ENCODE data around the gene NEO1. TPM values are rescaled to one million over a fixed set of nuclear protein-coding genes. Genes with fewer than 3 reads are reported as not detected.

The NEO1 gene
- polyA plus RNA-seq, 1 of the 3 experiments (the other 2 are of a cell fraction), result 13.1 TPM

- TF ChIP-seq RFX5 (IDR thresholded peaks at IDR 0.05; ENCODE audit: low read length) (no peak), RCOR1 (IDR thresholded peaks at IDR 0.05; ENCODE audit: low read length) (no peak), JUND (IDR thresholded peaks at IDR 0.05) (no peak), FOSL2 (IDR thresholded peaks at IDR 0.05; ENCODE audit: borderline replicate concordance, low read depth) (no peak), EZH2phosphoT487 (IDR thresholded peaks at IDR 0.05; ENCODE audit: borderline replicate concordance, low read depth) (no peak), TAF1 (IDR thresholded peaks at IDR 0.05; ENCODE audit: borderline replicate concordance, low read depth, low read length) (no peak), NRF1 (IDR thresholded peaks at IDR 0.05; ENCODE audit: low read depth, low read length) (no peak), GATA2 (CRISPR knock-in tag; IDR thresholded peaks at IDR 0.05) (no peak), PBX3 (IDR thresholded peaks at IDR 0.05) (no peak), SMC3 (IDR thresholded peaks at IDR 0.05; ENCODE audit: low read depth, low read length) (no peak), SIN3A (IDR thresholded peaks at IDR 0.05; ENCODE audit: borderline replicate concordance, low read depth, low read length) (no peak), FOXJ3 (CRISPR knock-in tag; IDR thresholded peaks at IDR 0.05) (no peak), NFIC (IDR thresholded peaks at IDR 0.05; ENCODE audit: borderline replicate concordance) (no peak), FOXM1 (IDR thresholded peaks at IDR 0.05; ENCODE audit: low read depth) (no peak), POLR2AphosphoS5 (IDR thresholded peaks at IDR 0.05; ENCODE audit: low read depth, low read length) (no peak), ELF1 (IDR thresholded peaks at IDR 0.05) (no peak), YY1 (IDR thresholded peaks at IDR 0.05; ENCODE audit: low read depth) (no peak), TEAD4 (IDR thresholded peaks at IDR 0.05; ENCODE audit: borderline replicate concordance, insufficient read depth) (no peak), USF1 (IDR thresholded peaks at IDR 0.05; ENCODE audit: borderline replicate concordance, low read depth) (no peak), RAD21 (IDR thresholded peaks at IDR 0.05; ENCODE audit: low read length) (no peak)
- H3K27ac ChIP-seq (ENCODE audit: low read depth in 2 of 2, low read length in 1 of 2), result no peak overlapping the region
- no peaks in the 10 kb centered on the region for H3K27me3 ChIP-seq (ENCODE audit: insufficient read depth)
- no peak overlapping the region for H3K4me2 ChIP-seq
- WGBS (ENCODE audit: low lambda C conversion rate), result 89% methylated on average over 3 of the region's 3 CpGs
- H4K20me1 ChIP-seq (ENCODE audit: insufficient read depth), result no peaks in the 10 kb centered on the region
- H3K9me3 ChIP-seq, result no peaks in the 10 kb centered on the region
- H3K9ac ChIP-seq, result no peak overlapping the region
- POLR2A ChIA-PET, result no interaction called here
- no peaks in the 10 kb centered on the region for H3F3A ChIP-seq (replicated peaks; ENCODE audit: insufficient read depth)
- no peak overlapping the region for H2AFZ ChIP-seq (ENCODE audit: low read depth)
- no peaks in the 10 kb centered on the region for H3K9me2 ChIP-seq
- no peak for DNase-seq
- CTCF ChIA-PET, result interaction anchor here (1.4 to 2.0 kb wide), 3 partner anchors 66 to 379 kb away, joined by 4 to 5 read pairs (median 5); no protein-coding TSS in a partner anchor
- no peak overlapping the region for H3K4me3 ChIP-seq (ENCODE audit: low read depth in 2 of 2, low read length in 1 of 2)
- H3K36me3 ChIP-seq (replicated peaks in 1 of 2; ENCODE audit: control insufficient read depth in 1 of 2, insufficient read depth in 2 of 2, low read length in 1 of 2), result peaks cover 16% of the 10 kb centered on the region in 2 experiments
- H3K79me2 ChIP-seq (ENCODE audit: insufficient read depth), result no peaks in the 10 kb centered on the region
- peaks cover 0 to 4% of the 10 kb centered on the region in 2 experiments; a peak in 2 of 4 replicates for H3K4me1 ChIP-seq (ENCODE audit: control insufficient read depth in 1 of 2, insufficient read depth in 2 of 2, low read depth in 1 of 2, low read length in 1 of 2)
Observed at GRCh38 chr15:73175382-73175781, 123.1 kb downstream of the NEO1 start.
